Liver (tissue), 9 donors: ENCODE results near the gene PHGDH. TPM values are rescaled to one million over a fixed set of nuclear protein-coding genes. Genes with fewer than 3 reads are reported as not detected.
"Not testable (repeated sequence)": the region's sequence is repeated elsewhere in the genome, so short reads cannot be mapped to it uniquely, and the experiment has no call there.

Source experiments
- DNase-seq: peaks from one replicate; pipeline ENCODE4 v3.0.0-alpha.2; 2017; ENCODE audit warnings: low spot score
- H3K27ac ChIP-seq, 2 donors: one replicate each; pipeline ENCODE4 v1.7.0; 2013; ENCODE audit warnings: inconsistent platforms in 2 of 2, low read length in 2 of 2, control low read depth in 1 of 2, low read depth in 1 of 2, mild to moderate bottlenecking in 1 of 2
- H3K27me3 ChIP-seq, 4 donors: one replicate each; pipeline versions ENCODE4 v1.6.1 to v1.7.0; 2013; ENCODE audit warnings: low read length in 3 of 4, inconsistent platforms in 1 of 4, mild to moderate bottlenecking in 1 of 4, moderate library complexity in 1 of 4; ENCODE audit not compliant: control insufficient read depth in 4 of 4, insufficient read depth in 4 of 4
- H3K36me3 ChIP-seq, 4 donors: one replicate each; pipeline versions ENCODE4 v1.6.1 to v1.7.0; 2013; ENCODE audit warnings: low read length in 3 of 4, mild to moderate bottlenecking in 3 of 4, low read depth in 1 of 4, moderate library complexity in 1 of 4; ENCODE audit not compliant: control insufficient read depth in 4 of 4, insufficient read depth in 3 of 4
- H3K4me1 ChIP-seq, 4 donors: one replicate each; pipeline versions ENCODE4 v1.6.1 to v1.7.0; 2013; ENCODE audit warnings: low read length in 3 of 4, mild to moderate bottlenecking in 3 of 4, moderate library complexity in 1 of 4; ENCODE audit not compliant: control insufficient read depth in 4 of 4, insufficient read depth in 4 of 4
- H3K4me3 ChIP-seq, 3 donors: one replicate each; pipeline versions ENCODE4 v1.6.1 to v1.7.0; 2013; ENCODE audit warnings: low read length in 3 of 3, control low read depth in 1 of 3, low read depth in 1 of 3, mild to moderate bottlenecking in 1 of 3
- H3K9ac ChIP-seq, 2 donors: one replicate each; pipeline ENCODE4 v1.7.0; 2013; ENCODE audit warnings: low read length in 2 of 2, mild to moderate bottlenecking in 2 of 2, moderate library complexity in 2 of 2, control low read depth in 1 of 2, low read depth in 1 of 2
- H3K9me3 ChIP-seq, 4 donors: one replicate each; pipeline versions ENCODE4 v1.6.1 to v1.7.0; 2013; ENCODE audit warnings: low read length in 3 of 4; ENCODE audit not compliant: control insufficient read depth in 4 of 4
- FOXA1 ChIP-seq: IDR thresholded peaks from 2 replicates; pipeline ENCODE4 v1.6.1; 2016; ENCODE audit warnings: antibody characterized with exemption
- GABPA ChIP-seq, 2 donors: IDR thresholded peaks in 1 of 2; conservative IDR thresholded peaks in 1 of 2; 2 replicates each; pipeline ENCODE4 v1.6.1; 2016; ENCODE audit warnings: antibody characterized with exemption in 2 of 2, mild to moderate bottlenecking in 1 of 2, moderate library complexity in 1 of 2
- HNF4A ChIP-seq, 2 donors: conservative IDR thresholded peaks; 2 replicates each; pipeline ENCODE4 v1.6.1; 2016; ENCODE audit warnings: antibody characterized with exemption in 2 of 2, mild to moderate bottlenecking in 2 of 2
- JUND ChIP-seq, 2 donors: IDR thresholded peaks; 2 replicates each; pipeline ENCODE4 v1.6.1; 2016; ENCODE audit warnings: antibody characterized with exemption in 2 of 2
- RAD21 ChIP-seq, 2 donors: IDR thresholded peaks; 2 replicates each; pipeline ENCODE4 v1.6.1; 2016; ENCODE audit warnings: antibody characterized with exemption in 2 of 2, mild to moderate bottlenecking in 2 of 2
- RXRA ChIP-seq, 2 donors: IDR thresholded peaks; 2 replicates each; pipeline ENCODE4 v1.6.1; 2017 to 2018; ENCODE audit warnings: antibody characterized with exemption in 2 of 2, mild to moderate bottlenecking in 1 of 2
- SP1 ChIP-seq: IDR thresholded peaks from 2 replicates; pipeline ENCODE4 v1.6.1; 2018; ENCODE audit warnings: antibody characterized with exemption, mild to moderate bottlenecking
- TAF1 ChIP-seq: conservative IDR thresholded peaks from 2 replicates; pipeline ENCODE4 v1.6.1; 2016; ENCODE audit warnings: antibody characterized with exemption, mild to moderate bottlenecking
- YY1 ChIP-seq: IDR thresholded peaks from 2 replicates; pipeline ENCODE4 v1.6.1; 2016; ENCODE audit warnings: antibody characterized with exemption, mild to moderate bottlenecking
- WGBS: extraction: QIAGEN DNeasy Blood & Tissue Kit; methylation state at CpG from one replicate; pipeline ENCODE4 v1.1.7; 2013; 5-methylcytosine and 5-hydroxymethylcytosine counted together
- polyA plus RNA-seq, 2 donors: library from polyadenylated mRNA; stranded (reverse) in 1 of 2; unstranded in 1 of 2; fragments of 200-250 nt in 1 of 2; fragments of >200 nt in 1 of 2; fragmentation: Nextera tagmentation in 1 of 2; extraction: Ambion mirVana in 1 of 2; gene quantifications; one replicate each; pipeline versions ENCODE4 v1.2.1 to v1.2.3, GENCODE V29; 2013 to 2015
- total RNA-seq, 2 donors: library from RNA; depleted of rRNA; stranded (reverse); fragments of >200 nt; gene quantifications; one replicate each; pipeline ENCODE4 v1.2.3, GENCODE V29; 2014
- TF ChIP-seq, protein P1 (sequence below): IDR thresholded peaks from 2 replicates; pipeline ENCODE4 v1.6.1; 2016; ENCODE audit warnings: antibody characterized with exemption
- TF ChIP-seq, protein P2 (sequence below): IDR thresholded peaks from 2 replicates; pipeline ENCODE4 v1.6.1; 2016; ENCODE audit warnings: antibody characterized with exemption
- TF ChIP-seq, protein P3 (sequence below): IDR thresholded peaks from 2 replicates; pipeline ENCODE4 v1.6.1; 2016; ENCODE audit warnings: antibody characterized with exemption, mild to moderate bottlenecking
- donor health status: healthy.
- donor health status: healthy.
- donor health status: healthy.
- donor health status: healthy.
- donor health status: healthy.

Gene PHGDH
- total and polyA plus RNA-seq, 4 donors, result 48.0 to 178 (median 80.5) TPM

DNA sequence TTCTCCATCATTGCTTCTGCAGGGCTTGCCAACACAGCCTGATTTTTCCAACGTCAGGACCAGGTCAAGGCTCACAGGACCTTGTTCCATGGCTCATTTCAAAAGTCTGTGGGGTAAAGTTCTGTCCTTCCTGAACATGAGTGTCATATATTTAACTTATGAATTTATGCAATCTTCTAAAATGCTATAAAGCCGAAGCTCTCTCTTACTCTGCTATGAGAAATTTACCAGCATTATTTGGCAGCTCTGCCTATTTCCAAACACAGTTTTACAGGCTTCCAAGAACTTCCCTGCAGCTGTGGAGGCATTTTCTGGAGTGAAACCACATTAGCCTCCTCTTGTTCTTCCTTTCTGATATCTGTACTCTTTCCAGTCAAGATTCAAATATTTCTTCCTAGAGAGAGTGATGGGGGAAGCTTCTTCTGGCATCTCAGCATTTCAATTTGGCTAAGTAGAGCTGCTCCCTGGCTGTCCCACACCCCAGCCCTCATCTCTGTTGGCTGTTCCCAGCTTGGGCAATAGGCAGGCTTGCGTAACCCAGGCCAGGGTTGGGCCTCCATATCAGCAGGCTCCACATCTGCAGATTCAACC, 72.6 kb downstream of the PHGDH start (continued):
- peak; percentile 81 for TF ChIP-seq YY1
- TF ChIP-seq, protein P1, sequence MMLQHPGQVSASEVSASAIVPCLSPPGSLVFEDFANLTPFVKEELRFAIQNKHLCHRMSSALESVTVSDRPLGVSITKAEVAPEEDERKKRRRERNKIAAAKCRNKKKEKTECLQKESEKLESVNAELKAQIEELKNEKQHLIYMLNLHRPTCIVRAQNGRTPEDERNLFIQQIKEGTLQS, result no peak
- TF ChIP-seq TAF1, result no peak
- TF ChIP-seq, protein P2, sequence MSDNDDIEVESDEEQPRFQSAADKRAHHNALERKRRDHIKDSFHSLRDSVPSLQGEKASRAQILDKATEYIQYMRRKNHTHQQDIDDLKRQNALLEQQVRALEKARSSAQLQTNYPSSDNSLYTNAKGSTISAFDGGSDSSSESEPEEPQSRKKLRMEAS, result peak; percentile 35

DNA sequence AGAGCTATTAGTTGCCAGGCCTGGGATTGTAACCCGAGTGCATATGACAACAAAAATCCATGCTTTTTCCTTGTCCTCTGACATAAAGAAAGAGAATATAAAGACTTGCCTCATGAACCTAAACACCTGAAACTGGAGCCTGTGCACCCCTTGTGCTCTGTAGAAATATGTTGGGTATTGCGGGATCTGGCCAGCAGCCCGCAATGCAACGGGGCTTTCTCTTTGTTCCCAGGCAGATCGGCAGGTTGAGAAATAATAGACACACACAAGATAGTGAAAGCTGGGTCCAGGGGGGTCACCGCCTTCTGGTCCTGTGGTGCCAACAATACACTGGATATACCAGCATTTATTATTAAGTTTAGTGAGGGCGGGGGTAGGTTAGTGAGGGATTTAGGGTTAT, 74.3 kb downstream of the PHGDH start:
- TF ChIP-seq RXRA (IDR thresholded peaks at IDR 0.05) (peak in 1 of 2 donors; percentile 42), HNF4A (conservative IDR thresholded peaks at IDR 0.05) (peak; percentile 42 to 67), YY1 (peak; percentile 15), SP1 (peak; percentile 51), RAD21 (IDR thresholded peaks at IDR 0.05) (peak in 1 of 2 donors; percentile 34)
- H3K4me1 ChIP-seq, result peaks cover 11 to 71% (median 65%) of the 10 kb centered on the region in 4 donors
- WGBS, result 49% methylated on average over 7 of the region's 7 CpGs

DNA sequence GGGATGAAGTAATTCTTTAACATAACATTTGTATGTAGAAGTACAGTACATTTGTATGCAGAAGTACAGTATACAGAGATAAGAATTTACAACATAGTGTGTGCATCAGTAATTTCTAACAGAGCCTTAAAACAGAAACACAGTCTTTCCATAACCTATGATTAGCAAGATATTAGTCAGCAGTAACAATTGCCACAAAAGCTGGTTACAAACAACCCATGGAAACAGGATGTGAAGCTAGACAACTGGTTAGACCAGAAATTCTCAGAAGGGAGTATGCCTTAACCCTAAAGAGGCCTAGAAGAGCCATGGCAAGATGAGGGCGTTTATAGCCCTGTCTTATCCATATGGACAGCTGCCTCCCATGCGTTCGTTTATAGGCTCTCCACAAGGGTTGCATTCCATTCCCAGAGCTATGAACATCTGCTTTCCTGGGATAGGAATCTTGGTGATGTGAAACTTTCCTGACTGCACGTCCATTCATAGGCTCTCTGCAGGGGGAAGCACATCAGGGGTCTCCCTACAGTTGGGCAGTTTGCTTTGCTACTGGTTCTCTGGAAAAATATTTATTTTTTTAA, 74.8 kb downstream of the PHGDH start:
- H3K9ac ChIP-seq, H3K27me3 ChIP-seq, H3K36me3 ChIP-seq, DNase-seq, H3K27ac ChIP-seq, H3K9me3 ChIP-seq, H3K4me3 ChIP-seq: not testable (repeated sequence)
- peaks cover 13 to 71% (median 64%) of the 10 kb centered on the region in 4 donors for H3K4me1 ChIP-seq
- 82% methylated on average over 4 of the region's 4 CpGs for WGBS

More for the DNA sequence above, 74.3 kb downstream of the PHGDH start:
- H3K27ac ChIP-seq, result peak overlapping the region; percentile 36 to 57
- not testable (repeated sequence) for H3K36me3 ChIP-seq, H3K4me3 ChIP-seq, H3K27me3 ChIP-seq, H3K9me3 ChIP-seq, DNase-seq
- peak overlapping the region in 1 of 2 donors; percentile 58 for H3K9ac ChIP-seq

DNA sequence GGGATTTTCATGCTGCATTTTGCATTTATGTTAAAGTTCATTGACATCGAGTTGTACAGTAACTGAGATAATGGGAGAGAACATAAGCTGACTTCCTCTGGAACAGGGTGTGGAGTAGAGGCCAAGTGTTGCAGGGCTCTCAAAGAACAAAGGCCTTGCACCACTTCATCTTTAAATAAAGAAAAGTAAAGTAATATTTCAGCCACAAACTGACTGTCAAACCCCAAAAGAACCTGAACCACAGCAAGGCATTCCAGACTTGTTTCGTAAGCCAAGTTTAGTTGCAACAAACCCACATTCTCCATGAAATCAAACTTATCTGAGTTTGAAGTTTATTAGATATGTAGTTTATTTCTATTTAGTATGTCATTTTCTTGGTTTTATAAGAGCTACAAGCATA, 76.0 kb downstream of the PHGDH start:
- Histone ChIP-seq H3K4me3 (no peak overlapping the region), H3K4me1 (peaks cover 13 to 59% (median 56%) of the 10 kb centered on the region in 4 donors)
- WGBS, result 26% methylated on average over 2 of the region's 2 CpGs

DNA sequence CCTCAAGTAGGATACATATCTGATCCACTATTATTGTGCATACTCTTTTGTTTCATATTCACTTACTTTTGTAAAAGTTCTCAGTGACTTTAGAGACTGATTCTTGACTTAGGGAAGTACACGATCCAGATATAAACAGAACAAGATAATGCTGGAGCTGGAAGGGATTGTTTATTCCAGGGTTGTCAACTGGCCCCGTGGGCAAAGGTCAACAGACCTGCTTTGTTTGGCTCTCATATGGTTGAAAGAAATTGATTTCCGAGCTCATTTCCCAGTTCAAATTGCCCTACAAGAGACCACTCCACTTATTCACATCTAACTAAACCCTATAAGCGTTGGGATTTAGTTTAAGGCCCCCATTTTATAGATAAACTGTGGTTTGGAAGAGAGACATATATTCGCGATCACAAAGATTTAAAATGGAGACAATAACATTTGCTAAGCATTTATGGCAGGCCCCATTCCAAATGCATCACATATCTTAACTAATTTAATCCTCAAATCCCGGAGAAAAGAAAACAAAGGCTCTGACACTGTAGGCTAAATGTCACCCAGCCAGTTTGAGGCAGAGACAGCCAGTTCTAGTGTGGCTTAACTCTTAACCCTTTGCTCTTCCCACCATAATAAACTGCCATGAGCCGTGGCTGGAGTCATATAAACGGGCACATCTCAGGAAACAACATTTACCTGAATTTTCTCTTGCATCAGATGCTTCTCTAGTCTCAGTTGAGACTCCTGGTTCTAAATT, 78.9 kb downstream of the PHGDH start:
- Histone ChIP-seq H3K27me3 (no peaks in the 10 kb centered on the region), H3K4me3 (no peak overlapping the region), H3K9ac (peak overlapping the region in 1 of 2 donors; percentile 69), H3K4me1 (peaks cover 7 to 36% (median 31%) of the 10 kb centered on the region in 4 donors), H3K9me3 (no peaks in the 10 kb centered on the region), H3K36me3 (no peaks in the 10 kb centered on the region), H3K27ac (peak overlapping the region; percentile 74 to 83)
- no peak for DNase-seq
- WGBS, result 27% methylated on average over 9 of the region's 9 CpGs
- TF ChIP-seq TAF1 (peak; percentile 68), GABPA (IDR thresholded peaks at IDR 0.05 in 1 of 2, conservative IDR thresholded peaks at IDR 0.05 in 1 of 2) (no peak), JUND (IDR thresholded peaks at IDR 0.05) (peak in 1 of 2 donors; percentile 47), SP1 (peak; percentile 97)
- TF ChIP-seq, protein P3, sequence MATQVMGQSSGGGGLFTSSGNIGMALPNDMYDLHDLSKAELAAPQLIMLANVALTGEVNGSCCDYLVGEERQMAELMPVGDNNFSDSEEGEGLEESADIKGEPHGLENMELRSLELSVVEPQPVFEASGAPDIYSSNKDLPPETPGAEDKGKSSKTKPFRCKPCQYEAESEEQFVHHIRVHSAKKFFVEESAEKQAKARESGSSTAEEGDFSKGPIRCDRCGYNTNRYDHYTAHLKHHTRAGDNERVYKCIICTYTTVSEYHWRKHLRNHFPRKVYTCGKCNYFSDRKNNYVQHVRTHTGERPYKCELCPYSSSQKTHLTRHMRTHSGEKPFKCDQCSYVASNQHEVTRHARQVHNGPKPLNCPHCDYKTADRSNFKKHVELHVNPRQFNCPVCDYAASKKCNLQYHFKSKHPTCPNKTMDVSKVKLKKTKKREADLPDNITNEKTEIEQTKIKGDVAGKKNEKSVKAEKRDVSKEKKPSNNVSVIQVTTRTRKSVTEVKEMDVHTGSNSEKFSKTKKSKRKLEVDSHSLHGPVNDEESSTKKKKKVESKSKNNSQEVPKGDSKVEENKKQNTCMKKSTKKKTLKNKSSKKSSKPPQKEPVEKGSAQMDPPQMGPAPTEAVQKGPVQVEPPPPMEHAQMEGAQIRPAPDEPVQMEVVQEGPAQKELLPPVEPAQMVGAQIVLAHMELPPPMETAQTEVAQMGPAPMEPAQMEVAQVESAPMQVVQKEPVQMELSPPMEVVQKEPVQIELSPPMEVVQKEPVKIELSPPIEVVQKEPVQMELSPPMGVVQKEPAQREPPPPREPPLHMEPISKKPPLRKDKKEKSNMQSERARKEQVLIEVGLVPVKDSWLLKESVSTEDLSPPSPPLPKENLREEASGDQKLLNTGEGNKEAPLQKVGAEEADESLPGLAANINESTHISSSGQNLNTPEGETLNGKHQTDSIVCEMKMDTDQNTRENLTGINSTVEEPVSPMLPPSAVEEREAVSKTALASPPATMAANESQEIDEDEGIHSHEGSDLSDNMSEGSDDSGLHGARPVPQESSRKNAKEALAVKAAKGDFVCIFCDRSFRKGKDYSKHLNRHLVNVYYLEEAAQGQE, result peak; percentile 39
- TF ChIP-seq, protein P2, result peak; percentile 53

More for the DNA sequence above, 76.0 kb downstream of the PHGDH start:
- Histone ChIP-seq H3K27ac (no peak overlapping the region), H3K9ac (no peak overlapping the region), H3K27me3 (no peaks in the 10 kb centered on the region), H3K9me3 (no peaks in the 10 kb centered on the region), H3K36me3 (no peaks in the 10 kb centered on the region)
- DNase-seq, result no peak
- no peak for TF ChIP-seq FOXA1
- TF ChIP-seq TAF1, result no peak
